Erythroblast (primary cell): ENCODE results near the gene AXIN1.

Source experiments
- GATA1 ChIP-seq: IDR thresholded peaks from 2 replicates; pipeline ENCODE4 v1.6.1; 2011; ENCODE audit warnings: low read depth, mild to moderate bottlenecking, control low read depth, low read length, moderate library complexity
- POLR2A ChIP-seq: IDR thresholded peaks from 2 replicates; pipeline ENCODE4 v1.6.1; 2011; ENCODE audit warnings: mild to moderate bottlenecking, low read length

DNA sequence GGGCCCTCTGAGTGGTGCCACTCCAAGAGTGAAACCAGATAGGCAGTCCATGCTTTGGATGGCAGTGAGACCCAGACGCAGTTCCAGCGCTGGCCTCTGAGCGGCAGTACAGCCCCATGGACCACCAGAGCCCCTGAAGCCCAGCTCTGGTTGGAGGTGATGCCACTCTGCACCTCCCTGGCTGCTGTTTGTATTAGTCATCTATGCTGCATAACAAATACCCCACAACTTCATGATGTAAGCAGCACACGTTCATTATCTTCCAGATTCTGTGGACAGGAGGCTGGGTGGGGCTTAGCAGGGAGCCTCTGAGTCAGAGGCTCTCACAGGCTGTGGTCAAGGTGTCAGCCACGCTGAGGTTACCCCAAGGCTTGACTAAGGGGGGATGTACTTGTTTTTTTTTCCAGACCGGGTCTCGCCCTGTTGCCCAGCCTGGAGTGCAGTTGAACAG lies 39.4 kb upstream of the AXIN1 start:
- TF ChIP-seq POLR2A (no peak), GATA1 (no peak)
